Activated naive CD4-positive, alpha-beta T cell treated with Interleukin-2 at 50 U/mL for 16 hours (primary cell): Measurements from ENCODE around the gene PHC1.
A peak's percentile ranks its signal among the peaks of the same experiment; 100 is the strongest.

Experiments
- DNase-seq: peaks from one replicate; pipeline ENCODE4 v3.0.0-alpha.2; 2020

PHC1 gene

GRCh38 chr12:8950702-8951478 lies 36.6 kb downstream of the PHC1 start:
- DNase-seq = no peak

DNA sequence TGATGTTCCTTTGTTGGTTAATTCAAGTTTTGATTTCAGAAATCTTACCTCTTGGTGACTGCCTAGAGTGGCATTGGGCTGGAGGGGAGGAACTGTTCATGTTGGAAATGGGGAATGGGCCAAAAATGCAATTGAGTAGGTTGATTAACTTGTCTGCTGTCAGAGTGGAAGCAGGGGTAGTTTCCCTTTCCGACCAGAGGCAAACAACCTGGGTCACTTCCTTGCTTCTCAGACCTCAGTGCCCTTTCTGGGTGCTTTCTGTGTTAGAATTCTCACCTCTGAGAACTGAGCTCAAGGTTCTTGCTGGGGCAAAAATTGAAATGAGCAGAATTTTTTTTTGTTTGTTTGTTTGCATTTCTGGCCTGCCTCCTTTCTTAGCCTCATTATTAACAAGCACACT lies 37.4 kb downstream of the PHC1 start:
- DNase-seq = peak; percentile 31

DNA sequence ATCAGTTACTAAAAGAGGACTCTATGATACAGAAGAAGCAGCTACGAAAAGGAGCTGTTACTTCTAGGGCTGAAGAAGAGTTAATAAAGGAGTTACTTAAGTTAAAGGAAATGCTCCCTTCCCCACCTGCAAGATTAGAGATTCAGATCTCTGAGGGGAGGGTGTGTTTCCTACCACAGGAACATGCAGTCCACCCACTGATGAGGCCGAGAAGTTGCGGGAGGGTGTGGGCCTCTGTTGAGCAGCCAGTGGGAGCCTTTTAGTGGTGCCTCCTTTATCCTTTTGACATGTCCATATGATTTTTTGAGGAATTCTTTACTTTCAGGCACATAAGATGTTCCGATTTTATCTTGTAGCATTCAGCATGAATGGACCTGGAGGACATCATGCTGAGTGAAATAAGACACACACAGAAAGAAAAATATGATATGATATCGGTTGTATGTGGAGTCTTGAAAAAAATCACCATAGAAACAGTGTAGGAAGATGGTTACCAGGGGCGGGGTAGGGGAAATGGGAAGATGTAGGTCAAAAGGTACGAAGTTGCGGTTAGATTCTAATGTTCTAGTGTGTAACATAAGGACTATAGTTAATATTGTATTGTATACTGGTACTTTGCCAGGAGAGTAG lies 39.6 kb downstream of the PHC1 start:
- DNase-seq = peak; percentile 72

GRCh38 chr12:8956073-8956472 lies 41.8 kb downstream of the PHC1 start:
- DNase-seq = no peak

- no peak for DNase-seq
Observed at GRCh38 chr12:8956772-8957171, 42.5 kb downstream of the PHC1 start.

GRCh38 chr12:8957561-8957960 lies 43.3 kb downstream of the PHC1 start:
- no peak for DNase-seq

GRCh38 chr12:8958066-8958465 lies 43.8 kb downstream of the PHC1 start:
- no peak for DNase-seq

DNA sequence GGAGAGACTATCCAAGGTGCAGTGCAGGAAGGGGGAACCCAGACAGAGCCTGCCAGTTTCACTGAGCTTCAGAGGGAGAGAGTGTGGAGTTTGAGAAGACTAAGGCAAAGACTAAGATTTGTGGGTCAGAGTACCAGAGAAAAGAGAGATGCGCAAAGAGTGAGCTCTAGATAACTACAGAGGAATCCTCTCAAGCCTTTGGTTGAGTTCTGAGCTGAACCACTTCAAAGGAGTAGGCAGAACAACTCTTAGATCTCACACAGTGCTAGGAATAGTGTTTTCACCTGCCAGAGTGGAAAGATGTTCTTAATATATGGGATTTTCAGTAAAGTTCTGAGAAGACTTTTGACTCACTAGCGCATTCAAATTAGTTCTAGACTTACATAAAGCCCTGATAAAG lies 45.9 kb downstream of the PHC1 start:
- DNase-seq = no peak

DNA sequence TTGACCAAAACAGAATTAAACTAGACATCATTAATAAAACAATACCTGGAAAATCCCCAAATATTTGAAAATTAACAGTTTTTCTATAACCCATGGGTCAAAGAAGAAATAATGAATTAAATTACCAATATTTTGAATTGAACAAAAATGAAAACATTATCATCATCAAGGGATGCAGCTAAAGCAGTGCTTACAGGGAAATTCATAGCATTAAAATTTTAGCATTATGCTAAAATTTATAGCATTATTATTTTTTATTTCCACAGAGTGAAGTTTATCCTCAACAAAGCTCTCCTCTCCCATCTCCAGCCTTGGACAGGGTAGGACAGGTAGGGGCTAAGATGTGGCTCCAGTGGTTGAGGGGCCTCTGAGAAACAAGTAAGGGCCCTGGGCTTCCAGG lies 54.5 kb downstream of the PHC1 start:
- no peak for DNase-seq

DNA sequence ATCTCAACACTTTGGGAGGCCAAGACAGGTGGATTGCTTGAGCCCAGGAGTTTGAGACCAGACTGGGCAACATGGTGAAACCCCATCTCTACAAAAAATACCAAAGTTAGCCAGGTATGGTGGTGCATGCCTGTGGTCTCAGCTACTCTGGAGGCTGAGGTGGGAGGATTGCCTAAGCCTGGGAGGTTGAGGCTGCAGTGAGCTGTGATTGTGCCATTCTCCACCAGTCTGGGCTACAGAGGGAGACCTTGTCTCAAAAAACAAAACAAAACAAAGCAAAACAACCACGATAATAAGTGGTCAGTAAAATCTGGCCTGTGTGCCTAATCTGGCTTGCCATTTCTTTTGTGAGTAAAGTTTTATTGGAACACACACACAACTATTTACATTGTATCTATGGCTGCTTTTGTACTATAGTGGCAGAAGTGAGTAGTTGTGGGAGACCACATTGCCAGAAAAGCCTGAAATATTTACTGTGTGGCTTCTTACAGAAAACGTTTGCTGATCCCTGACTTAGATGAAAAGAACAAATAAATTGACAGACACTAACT lies 55.6 kb downstream of the PHC1 start:
- no peak for DNase-seq

GRCh38 chr12:8970432-8970831 lies 56.1 kb downstream of the PHC1 start:
- no peak for DNase-seq

DNA sequence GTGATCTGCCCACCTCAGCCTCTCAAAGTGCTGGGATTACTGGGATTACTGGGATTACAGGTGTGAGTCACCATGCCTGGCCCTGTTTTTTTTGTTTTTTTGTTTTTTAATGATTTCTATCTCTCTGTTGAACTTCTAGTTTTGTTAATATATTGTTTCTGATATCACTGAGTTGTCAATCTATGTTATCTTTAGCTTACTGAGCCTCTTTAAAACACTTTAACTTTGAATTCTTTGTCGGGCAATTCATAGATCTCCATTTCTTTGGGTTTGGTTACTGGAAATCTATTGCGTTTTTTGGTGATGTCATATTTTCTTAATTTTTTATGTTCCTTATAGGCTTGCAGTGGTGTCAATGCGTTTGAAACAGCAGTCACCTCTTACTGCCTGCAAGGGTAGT lies 65.8 kb downstream of the PHC1 start:
- no peak for DNase-seq

GRCh38 chr12:8985213-8985754 lies 71.0 kb downstream of the PHC1 start:
- DNase-seq = no peak

DNA sequence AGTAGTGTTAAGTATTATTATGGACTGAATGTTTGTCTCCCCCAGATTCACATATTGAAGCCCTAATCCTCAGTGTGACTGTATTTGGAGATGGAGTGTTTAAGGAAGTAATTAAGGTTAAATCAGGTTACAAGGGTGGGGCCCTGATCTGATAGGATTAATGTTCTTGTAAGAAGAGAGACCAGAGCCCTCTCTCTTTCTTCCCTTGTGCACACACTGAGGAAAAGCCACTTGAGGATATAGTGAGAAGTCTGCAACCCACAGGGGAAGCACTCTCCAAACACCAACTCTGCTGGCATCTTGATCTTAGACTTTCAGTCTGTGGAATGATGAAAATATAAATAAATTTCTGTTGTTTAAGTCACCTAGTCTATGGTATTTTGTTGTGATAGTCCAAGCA lies 72.9 kb downstream of the PHC1 start:
- DNase-seq = no peak

DNA sequence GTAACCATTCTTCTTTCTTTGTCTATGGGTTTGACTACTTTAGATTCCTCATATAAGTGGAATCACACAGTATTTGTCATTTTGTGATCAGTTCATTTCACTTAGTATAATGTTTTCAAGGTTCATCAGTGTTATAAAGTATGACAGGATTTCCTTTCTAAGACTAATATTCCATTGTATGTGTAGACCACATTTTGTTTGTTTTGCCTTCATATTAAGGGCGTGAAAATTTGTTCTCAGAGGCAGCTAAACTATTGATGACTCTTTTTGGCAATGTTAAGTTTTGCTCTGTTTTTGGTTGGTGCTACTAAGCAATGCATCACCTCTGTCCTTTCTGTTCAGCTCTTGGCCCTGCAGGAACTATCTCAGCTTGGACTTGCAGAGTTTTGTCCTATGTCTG lies 73.4 kb downstream of the PHC1 start:
- DNase-seq = no peak

- peak; percentile 25 for DNase-seq
Observed at GRCh38 chr12:8989413-8989812, 75.1 kb downstream of the PHC1 start, which contains the start of gene KLRG1. Gene KLRG1, plus strand, starts transcription at chr12:8989546. Its CDS starts 90 bp downstream, at chr12:8989636.
